Left forelimb (tissue), 1 donor: Measurements from ENCODE around the gene TNPO3.
"Not testable (repeated sequence)": the region's sequence is repeated elsewhere in the genome, so short reads cannot be mapped to it uniquely, and the experiment has no call there.

Experiments used
- DNase-seq: peaks from one replicate; pipeline ENCODE4 v3.0.0-alpha.2; 2018; ENCODE audit warnings: low spot score

TNPO3 gene

DNA sequence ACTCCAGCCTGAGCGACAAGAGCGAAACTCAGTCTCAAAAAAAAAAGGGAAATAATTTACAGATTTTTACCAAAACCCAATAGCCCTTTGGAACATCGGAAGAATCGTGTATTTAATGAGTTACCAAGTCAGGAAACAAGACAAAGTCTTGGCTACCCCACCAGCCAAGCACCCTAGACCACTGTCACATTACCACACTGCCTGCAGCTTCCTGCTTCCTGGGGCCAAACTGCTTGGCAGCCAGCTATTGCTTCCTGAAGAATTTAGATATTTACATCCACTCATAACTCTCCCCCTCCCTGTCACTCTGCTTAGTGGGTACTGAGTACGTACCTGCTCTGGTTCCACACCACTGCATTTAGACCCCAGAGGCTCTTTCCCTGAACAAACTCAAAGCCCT is 14.1 kb upstream of the TNPO3 start:
- no peak for DNase-seq

DNA sequence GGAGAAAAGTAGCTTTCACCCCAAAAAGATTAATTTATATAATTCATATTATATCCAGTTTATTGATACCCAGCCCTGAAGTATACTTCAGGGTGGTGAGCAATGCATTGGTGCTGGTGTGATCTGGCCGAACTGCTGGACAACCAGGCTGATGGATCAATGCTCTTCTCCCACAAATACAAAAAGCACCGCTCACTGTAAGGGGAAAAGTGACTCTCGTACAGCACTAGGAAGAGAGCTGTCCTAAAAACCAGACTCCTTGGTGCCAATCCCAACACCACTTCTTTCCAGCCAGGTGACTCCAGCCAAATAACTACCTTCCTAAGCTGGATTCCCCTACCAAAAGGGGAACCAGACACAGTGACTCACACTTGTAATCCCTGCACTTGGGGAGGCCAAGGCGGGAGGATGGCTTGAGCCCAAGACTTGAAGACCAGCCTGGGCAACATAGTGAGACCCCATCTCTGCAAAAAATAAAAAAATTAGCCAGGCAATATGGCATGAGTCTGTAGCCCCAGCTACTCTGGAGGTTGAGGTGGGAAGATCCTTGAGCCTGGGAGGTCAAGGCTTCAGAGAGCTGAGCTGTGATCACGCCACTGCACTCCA is 13.1 kb upstream of the TNPO3 start:
- no peak for DNase-seq

DNA sequence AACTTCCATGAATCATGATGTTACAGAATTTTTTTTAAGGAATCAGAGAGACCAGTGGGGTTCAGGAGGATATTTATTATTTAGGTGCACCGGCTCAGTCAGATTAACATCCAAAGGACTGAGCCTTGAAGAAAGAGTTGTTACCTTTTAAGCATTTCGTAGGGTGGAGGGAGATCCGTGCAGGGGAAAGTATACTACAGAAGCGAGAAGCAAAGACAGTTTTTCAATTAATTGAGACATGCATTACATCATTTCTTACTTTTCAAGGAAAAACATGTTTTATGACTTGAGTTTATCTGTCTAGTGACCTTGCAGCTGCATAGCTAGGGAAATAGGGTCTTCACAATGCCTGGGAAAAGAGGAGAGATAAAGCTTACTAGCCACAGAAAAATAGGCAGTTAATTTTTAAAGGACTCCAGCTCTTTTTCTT is 12.2 kb upstream of the TNPO3 start:
- DNase-seq, result not testable (repeated sequence)

DNA sequence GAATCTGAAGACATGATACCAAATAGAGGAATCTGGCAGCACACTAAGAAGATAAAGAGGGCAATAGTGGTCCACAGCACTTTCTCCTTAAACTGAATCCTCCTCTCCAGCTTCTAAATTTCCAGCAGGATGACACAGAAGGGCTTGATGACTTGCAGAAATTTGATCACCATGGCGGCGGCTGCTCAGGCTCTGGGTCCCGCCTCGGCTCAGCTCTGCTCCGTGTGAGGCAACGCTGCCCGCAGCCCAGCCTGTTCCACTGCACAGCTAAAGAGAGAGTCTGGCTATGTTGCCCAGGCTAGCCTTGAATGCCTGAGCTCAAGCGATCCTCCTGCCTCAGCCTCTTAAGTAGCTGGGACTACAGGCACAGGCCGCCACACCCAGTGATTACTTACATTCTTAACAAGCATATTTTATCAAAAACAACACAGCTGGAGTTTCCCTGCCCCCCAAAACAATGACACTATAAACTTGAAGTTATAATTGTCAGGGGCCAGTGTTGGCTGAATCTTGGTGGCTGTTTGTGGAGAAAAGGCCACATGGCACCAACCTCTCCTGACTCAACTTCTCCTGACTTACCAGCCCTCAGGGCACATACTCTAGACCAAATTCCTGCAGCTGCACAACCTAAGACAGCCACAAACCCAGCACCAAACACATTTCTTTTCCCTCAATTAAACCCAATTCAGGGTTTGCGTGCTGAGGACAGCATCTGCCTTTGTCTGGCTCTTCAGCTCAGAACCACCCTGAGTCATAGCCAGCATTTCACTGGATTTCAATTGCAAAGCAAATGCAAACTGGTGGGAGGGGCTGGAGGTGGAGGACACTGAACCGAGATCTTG is 11.6 kb upstream of the TNPO3 start:
- no peak for DNase-seq

DNA sequence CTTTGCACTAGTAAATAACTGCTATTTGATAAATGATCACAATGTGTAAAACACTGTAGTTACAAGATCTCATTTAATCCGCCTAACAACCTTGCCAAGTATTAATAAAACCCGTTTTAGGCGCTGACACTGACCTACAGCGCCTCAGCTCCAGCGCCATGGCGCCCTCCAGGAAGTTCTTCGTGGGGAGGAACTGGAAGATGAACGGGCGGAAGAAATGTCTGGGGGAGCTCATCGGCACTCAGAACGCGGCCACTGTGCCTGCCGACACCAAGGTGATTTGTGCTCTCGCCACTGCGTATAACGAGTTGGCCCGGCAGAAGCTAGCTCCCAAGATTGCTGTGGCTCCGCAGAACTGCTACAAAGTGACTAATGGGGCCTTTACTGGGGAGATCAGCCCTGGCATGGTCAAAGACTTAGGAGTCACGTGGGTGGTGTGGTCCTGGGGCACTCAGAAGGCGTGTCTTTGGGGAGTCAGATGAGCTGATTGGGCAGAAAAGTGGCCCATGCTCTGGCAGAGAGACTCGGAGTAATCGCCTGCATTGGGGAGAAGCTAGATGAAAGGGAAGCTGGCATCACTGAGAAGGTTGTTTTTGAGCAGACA is 1.1 kb upstream of the TNPO3 start:
- DNase-seq, result no peak

DNA sequence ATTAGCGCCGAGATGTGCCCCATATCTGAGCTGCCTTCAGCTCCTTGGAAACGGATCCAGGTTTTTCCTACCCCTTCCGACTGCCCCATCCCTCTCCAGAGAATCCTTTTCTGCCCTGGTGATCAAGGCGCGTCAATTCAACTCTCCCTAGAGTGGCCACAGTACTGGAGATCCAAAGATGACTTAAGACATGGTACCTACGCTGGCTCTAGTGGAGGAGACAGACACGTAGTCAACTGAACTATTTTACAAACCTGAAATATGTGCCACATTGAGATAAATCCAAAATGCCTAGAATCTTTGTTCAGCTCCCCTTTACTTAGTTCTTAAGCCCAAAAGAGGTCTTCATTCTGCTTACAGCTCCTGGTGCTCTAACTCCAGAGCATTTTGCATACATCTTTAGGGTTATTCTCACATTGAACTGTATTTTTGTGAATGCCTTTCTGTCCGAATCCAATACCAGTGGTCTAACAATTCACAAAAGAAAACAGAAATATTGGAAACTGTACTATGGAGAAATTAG is 444 bp upstream of the TNPO3 start:
- no peak for DNase-seq

DNA sequence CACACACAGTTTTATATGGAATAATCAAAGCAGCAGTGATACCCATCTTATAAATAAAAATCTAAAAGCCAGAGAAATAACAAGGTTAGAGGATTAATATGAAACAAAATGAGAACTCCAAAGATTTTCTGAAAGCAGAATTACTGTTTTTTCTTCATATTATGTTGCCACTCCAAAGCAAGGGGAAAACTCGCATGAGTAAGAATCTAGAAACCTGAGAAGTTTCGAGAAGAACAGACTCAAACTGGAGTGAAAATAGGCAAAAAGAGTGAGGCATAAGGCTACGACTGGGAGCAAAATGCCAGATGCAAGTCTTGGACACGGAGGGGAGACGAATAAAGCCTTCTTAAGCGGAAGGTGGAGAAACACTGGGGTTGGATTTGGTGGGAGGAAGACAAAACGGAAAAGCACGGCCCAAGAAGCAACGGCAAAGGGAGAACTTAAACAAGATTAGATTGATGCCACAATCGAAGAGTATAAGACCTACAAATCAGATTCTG is 923 bp downstream of the TNPO3 start:
- DNase-seq, result no peak

DNA sequence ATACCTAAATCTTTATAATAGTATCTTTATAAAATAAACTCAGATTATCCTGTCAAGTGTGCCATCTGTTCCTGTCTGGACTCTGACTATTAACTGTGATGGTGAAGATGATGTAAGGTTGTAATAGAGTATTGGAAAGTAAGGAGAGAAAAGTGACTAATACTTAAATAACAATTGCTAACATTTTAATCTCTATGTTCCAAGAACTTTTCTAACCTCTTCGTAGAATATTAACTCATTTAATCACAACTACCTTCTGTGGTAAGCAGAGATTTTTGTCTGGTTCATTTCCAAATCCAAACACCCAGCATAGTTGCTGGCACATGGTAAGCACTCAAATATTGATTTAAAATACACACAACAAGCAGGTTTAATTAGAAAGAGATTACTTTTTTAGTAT is 2.5 kb downstream of the TNPO3 start:
- DNase-seq, result no peak

DNA sequence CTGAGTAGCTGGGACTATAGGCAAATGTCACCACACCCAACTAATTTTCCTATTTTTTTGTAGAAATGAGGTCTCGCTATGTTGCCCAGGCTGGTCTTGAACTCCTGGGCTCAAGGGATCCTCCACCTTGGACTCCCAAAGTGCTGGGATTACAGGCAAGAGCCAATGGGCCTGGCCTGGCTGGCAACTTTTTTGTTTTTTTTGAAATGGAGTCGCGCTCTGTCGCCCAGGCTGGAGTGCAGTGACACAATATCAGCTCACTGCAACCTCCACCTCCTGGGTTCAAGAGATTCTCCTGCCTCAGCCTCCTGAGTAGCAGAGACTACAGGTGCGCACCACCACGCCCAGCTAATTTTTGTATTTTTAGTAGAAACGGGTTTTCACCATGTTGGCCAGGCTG is 3.5 kb downstream of the TNPO3 start:
- not testable (repeated sequence) for DNase-seq

DNA sequence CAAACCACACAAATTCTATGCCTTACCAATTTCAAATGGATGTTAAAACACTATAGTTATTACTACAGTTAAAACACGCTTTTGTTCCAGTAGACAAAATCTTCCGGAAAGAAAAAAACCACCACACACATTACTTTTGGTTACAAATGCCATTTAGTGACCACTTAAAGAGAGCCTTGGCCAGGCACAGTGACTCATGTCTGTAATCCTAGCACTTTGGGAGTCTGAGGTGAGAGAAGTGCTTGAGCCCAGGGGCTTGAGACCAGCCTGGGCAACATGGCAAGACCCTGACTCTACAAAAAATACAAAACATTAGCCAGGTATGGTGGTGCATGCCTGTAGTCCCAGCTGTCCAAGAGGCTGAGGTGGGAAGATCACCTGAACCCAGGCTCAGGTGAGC is 7.2 kb downstream of the TNPO3 start:
- DNase-seq, result no peak

DNA sequence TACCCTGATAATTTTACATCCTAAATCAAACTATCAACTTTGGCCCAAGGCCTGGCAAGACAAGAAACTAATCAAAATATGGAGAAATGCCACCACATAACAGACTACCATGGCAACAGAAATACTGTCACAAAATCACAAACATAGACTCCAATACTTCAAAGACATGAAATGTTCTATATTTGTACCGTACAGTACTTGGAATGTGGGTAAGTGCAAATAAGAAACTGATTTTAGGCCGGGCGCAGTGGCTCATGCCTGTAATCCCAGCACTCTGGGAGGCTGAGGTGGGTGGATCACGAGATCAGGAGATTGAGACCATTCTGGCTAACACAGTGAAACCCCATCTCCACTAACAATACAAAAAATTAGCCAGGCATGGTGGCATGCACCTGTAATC is 9.2 kb downstream of the TNPO3 start:
- no peak for DNase-seq

DNA sequence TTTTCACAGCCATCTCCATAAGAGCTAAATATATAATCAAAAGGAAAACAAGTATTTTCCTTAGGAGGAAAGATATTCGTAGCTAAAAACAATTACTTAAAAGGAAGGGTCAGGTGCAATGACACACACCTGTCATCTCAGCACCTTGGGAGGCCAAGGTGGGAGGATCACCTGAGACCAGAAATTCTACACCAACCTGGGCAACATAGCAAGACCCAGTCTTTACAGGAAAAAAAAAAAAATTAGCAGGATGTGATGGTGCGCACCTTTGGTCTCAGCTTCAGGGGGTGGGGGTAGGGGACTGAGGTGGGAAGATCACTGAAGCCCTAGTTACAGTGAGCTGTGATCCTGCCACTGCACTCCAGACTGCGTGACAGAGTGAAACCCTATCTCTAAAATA is 11.9 kb downstream of the TNPO3 start:
- no peak for DNase-seq

DNA sequence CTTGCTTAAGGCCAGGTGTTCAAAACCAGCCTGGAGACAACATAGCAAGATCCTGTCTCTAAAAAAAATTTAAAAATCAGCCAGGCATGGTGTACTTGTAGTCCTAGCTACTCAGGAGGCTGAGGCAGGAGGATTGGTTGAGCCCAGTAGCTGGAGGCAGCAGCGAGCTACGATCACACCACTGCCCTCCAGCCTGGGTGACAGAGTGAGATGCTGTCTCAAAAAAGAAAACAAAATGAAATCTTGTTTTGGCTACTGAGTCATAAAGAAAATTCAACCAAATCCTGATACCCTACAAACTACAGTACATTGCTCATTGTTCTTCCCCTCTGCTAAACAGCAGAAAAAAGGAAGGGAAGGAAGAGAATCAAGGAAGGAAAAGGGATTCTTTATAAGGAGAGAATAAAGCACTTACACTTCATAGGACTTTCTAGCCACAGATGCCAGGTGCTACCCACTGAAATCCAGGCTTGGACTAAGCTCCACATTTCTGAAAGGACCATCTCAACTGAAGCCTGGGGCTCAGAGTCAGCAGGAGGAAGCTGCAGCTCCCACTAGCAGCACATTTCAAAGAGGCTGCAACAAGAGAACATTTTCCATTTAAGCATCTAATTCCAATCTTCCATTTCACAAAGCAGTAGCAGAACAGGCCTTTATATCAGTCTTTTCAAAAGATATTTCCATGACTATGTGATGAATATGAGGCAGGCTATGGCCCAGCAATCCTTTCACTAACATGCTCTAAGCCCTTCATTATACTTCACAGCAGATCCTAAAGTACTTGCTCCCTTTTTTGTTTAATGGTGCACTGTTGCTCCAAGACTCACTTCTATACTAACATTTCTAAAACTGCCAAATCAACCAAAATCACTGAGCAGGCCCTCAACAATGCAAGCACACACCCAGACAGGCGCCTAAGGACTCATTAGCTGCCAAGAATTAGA is 13.5 kb downstream of the TNPO3 start:
- DNase-seq, result no peak

DNA sequence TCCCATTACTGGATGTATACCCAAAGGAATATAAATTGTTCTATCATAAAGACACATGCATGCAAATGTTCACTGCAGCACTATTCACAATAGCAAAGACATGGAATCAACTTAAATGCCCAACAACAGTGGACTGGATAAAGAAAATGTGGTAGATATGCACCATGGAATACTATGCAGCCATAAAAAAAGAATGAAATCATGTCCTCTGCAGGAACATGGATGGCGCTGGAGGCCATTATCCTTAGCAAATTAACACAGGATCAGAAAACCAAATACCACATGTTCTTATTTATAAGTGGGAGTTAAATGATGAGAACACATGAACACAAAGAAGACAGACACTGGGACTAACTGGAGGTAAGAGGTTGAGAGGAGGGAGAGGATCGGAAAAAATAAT is 16.4 kb downstream of the TNPO3 start:
- not testable (repeated sequence) for DNase-seq

DNA sequence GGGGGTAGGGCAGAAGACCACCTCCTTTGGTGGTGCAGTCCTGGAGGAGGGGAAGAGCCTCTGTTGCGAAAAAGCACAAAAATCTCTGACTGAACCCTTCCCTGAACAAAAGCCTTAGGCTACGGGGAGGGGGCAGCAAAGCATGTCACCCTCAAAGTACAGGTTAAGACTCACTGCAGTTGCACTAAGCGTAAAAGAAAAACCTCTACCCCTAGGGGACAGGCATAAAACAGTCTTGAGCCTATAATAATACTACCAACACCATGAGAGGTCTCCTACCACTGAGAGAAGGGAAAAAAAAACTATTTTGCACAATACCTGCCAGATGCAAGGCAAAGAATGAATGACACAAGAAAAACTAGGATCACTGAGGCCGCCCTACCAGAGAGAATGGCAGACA is 17.3 kb downstream of the TNPO3 start:
- DNase-seq, result no peak

DNA sequence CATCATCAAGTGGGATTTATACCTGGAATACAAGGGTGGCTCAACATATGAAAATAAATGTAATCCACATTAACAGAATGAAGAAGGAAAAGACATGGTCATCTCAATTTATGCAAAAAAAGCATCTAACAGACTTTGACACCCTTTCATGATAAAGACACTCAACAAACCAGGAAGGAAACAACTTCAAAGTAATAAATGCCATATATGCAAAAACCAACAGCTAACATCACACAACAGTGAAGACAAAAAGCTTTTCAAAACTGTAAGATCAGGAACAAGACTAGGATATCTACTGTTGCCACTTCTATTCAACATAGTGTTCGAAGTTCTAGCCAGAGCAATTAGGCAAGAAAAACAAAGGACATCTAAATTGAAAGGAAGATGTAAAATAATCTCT is 22.9 kb downstream of the TNPO3 start:
- no peak for DNase-seq

DNA sequence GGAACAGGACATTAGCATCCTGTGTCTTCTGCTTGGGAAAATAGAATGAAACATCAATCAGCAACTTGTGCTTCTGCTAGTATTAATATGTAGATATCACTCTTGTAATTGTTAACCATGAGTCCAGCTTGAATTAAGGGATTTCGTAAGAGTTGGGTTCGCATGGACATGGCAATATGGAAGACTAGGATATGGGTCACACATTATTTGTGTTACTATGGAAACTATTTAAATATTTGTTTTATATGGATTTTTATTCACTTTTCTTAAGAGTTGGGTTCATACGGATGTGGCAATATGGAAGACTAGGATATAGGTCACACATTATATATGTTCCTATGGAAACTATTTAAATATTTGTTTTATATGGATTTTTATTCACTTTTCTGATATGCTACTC is 24.5 kb downstream of the TNPO3 start:
- DNase-seq, result no peak

DNA sequence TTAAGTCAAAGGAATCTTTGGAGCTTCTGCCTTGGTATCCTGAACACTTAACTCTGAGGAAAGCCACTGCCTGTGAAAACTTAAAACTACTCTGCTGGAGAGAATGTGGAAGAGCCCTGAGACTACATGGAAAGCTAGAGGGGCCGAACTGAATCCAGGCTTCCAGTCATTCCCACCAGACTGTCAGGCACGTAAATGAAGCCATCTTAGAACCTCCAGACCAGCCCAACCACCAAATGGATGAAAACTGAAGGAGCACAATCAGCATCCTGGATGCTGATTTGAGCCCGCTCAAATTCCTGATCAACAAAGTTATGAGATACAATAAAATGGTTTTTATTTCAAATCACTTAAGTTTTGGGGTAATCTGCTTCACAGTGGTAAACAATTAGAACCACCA is 30.8 kb downstream of the TNPO3 start:
- no peak for DNase-seq

DNA sequence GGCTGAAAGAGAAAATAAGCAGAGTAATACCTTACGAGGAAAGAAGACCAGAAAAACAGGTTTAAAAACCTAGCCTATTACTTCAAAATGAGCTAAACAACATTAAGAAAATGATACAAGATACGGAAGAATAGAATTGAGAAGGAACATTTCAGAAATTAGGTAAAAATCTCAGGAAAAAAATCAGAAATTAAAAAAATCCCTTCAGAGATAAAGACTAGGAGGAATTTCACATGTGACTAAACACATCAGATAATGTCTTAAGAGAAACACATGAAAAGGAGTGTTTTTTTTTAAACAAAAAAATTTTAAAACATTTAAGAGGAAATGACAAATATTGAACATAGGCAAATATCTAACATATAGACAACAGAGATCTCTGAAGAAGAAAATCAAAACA is 33.3 kb downstream of the TNPO3 start:
- DNase-seq, result no peak

DNA sequence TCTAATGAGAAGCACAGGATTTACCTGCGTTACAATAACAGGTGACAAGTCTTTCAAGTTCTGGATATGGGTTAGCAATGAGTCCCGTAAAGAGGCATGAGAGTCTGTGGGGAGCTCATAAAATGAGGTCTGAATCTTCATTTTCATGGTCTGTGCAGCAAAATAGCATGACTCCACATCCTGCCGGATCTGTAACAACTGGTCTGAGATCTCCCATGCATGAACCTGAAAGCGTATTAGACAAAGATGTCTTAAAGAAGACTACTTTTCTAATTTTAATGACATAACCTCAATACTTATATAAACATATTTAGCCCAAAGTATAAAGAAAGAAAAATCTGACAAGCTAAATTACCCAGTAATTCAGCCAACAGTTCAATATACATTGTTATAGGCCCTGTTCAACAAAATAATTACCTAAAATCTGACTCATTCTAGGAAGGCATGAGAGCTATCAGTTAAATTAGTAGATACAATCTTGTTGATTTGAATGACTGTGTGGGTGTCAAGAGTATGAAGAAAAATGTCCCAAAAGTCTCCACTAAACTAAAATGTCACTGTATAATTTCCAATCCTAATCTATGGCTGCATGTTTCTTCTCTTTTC is 36.9 kb downstream of the TNPO3 start:
- DNase-seq, result no peak

DNA sequence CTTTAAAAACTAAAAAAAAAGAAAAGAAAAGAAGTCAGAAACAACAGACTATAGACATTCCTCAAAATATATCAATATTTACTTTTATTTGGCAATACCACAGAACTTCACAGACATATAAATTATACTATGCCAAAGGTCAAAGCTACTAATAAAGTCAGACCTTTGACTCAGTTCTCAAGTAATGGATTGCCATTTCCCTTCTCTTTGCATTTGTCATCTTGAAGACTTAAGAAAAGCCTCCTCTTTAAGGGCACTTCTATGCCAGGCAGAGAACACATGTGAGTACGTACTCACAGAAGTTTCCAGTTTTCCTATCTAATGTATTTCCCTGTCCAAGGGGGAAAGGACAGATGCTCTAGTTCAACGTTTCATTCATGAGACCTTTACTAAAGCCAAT is 37.6 kb downstream of the TNPO3 start:
- DNase-seq, result no peak
